ENCODE results near the gene SEBOX.

DNA sequence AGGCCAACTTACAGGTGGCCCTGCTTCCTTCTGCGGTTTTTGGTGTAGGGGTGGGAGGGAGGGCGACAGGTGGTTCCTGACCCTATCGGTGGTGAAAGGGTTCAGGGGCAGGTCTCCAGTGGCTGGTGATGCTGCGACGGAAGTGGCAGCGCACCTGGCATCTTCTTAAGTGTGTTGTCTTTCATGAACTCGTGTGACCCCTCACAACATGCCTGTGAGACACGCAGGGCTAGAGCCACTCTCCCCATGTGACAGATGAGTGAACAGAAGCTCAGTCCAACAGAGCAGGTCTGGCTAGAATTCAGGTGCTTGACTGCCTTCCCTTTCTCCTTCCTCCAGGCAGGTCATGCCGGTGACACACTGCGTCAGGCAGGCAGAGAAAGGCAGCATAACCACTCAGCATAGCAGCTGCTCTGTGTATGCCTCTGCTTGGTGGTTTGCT, 21.5 kb downstream of the SEBOX start:
- TF ChIP-seq, protein P1, sequence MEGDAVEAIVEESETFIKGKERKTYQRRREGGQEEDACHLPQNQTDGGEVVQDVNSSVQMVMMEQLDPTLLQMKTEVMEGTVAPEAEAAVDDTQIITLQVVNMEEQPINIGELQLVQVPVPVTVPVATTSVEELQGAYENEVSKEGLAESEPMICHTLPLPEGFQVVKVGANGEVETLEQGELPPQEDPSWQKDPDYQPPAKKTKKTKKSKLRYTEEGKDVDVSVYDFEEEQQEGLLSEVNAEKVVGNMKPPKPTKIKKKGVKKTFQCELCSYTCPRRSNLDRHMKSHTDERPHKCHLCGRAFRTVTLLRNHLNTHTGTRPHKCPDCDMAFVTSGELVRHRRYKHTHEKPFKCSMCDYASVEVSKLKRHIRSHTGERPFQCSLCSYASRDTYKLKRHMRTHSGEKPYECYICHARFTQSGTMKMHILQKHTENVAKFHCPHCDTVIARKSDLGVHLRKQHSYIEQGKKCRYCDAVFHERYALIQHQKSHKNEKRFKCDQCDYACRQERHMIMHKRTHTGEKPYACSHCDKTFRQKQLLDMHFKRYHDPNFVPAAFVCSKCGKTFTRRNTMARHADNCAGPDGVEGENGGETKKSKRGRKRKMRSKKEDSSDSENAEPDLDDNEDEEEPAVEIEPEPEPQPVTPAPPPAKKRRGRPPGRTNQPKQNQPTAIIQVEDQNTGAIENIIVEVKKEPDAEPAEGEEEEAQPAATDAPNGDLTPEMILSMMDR (IDR thresholded peaks at IDR 0.05; ENCODE audit: insufficient read depth, low read depth, low read length): no peak
- no peak for TF ChIP-seq EZH2 (IDR thresholded peaks at IDR 0.05; ENCODE audit: insufficient read depth, low read length)

All from astrocyte (in vitro differentiated cells and primary cell).